ENCODE results near the gene KREMEN1.

The KREMEN1 gene

DNA sequence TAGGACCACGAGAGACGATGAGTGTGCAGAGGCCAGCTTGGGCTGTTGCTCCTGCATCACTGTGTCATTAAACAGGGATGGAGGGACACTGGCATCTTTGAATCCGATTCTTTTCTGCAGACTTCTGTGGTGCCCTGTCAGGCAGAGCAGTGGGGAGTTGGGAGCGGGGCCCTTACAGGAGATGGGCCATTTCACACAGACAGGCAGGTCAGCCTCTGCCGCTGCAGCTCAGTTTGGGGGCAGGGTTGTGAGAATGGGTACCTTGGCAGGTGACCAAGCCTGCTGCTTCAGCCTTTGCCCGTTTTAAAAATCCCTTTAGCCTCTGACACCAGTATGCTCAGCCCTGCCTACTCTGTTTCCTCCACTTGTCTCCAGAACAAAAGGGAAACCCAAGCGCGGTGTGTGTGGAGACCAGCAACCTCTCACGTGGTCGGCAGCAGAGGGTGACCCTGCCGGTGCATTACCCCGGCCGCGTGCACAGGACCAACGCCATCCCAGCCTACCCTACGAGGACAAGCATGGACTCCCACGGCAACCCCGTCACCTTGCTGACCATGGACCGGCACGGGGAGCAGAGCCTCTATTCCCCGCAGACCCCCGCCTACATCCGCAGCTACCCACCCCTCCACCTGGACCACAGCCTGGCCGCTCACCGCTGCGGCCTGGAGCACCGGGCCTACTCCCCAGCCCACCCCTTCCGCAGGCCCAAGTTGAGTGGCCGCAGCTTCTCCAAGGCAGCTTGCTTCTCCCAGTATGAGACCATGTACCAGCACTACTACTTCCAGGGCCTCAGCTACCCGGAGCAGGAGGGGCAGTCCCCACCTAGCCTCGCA, 23.8 kb upstream of the KREMEN1 start:
- DNase-seq (ENCODE audit: low read depth, low spot score): no peak

DNA sequence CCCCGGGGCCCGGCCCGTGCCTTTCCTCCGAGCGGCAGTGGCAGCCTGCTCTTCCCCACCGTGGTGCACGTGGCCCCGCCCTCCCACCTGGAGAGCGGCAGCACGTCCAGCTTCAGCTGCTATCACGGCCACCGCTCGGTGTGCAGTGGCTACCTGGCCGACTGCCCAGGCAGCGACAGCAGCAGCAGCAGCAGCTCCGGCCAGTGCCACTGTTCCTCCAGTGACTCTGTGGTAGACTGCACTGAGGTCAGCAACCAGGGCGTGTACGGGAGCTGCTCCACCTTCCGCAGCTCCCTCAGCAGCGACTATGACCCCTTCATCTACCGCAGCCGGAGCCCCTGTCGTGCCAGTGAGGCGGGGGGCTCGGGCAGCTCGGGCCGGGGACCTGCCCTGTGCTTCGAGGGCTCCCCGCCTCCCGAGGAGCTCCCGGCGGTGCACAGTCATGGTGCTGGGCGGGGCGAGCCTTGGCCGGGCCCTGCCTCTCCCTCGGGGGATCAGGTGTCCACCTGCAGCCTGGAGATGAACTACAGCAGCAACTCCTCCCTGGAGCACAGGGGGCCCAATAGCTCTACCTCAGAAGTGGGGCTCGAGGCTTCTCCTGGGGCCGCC, 23.1 kb upstream of the KREMEN1 start:
- DNase-seq (ENCODE audit: low read depth, low spot score): no peak

DNA sequence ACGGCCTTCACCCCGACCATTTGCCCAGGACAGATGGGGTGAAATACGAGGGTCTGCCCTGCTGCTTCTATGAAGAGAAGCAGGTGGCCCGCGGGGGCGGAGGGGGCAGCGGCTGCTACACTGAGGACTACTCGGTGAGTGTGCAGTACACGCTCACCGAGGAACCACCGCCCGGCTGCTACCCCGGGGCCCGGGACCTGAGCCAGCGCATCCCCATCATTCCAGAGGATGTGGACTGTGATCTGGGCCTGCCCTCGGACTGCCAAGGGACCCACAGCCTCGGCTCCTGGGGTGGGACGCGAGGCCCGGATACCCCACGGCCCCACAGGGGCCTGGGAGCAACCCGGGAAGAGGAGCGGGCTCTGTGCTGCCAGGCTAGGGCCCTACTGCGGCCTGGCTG, 22.4 kb upstream of the KREMEN1 start:
- DNase-seq (ENCODE audit: low read depth, low spot score): no peak

DNA sequence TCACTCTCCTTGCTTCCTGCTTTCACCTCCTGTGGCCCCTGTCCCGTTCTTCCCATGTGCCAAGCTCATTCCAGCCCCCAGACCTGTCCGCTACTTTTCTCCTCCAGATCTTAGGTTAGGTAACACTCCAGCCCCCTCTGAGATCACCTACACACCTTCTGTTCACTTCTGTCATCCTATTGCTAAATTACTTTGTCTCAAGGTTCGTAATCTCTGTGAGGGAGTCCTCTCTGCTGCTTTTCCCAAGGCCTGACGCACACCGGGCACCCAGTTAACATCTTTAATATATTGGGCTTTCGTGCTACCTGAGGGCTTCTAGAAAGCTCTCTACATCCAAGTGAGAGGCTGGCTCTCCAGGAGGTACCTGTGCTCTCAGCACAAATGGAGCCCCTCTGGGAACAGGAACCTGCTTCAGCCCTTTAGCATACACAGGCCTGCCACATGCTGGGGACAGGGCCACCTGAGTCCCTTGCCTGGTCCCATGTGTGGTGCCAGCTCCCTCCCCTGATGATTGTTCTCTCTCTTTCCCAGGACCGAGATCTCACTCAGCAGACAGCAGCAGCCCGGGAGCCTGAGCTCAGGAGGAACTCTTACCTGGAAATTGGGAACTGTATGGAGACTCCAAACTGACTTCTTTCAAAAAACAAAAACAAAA, 19.7 kb upstream of the KREMEN1 start:
- DNase-seq (ENCODE audit: low read depth, low spot score): no peak

DNA sequence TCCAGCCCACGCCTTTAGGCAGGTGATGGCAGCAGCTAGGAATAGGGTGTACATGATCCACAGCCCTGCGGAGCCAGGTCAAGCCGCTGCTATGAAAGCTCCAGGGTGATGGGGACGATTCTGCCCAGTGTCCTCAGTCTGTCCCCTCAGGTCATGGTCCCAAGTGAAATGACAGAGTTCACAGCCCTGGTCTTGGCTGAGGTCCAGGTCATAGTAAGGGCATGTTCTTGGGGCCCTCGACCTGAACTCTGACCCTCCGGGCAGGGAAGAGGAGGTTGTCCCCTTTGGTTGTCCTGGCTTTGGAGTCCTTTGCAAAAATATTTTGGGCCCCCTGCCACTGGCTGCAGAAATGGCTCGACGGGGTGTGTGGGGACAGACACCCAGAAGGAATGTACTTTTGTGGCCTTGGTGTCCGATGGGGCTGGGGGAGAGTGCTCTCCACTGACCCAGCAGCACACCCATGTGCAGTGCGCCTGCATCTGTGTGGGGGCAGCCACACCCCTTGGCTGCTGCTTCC, 18.5 kb upstream of the KREMEN1 start:
- DNase-seq (ENCODE audit: low read depth, low spot score): no peak

DNA sequence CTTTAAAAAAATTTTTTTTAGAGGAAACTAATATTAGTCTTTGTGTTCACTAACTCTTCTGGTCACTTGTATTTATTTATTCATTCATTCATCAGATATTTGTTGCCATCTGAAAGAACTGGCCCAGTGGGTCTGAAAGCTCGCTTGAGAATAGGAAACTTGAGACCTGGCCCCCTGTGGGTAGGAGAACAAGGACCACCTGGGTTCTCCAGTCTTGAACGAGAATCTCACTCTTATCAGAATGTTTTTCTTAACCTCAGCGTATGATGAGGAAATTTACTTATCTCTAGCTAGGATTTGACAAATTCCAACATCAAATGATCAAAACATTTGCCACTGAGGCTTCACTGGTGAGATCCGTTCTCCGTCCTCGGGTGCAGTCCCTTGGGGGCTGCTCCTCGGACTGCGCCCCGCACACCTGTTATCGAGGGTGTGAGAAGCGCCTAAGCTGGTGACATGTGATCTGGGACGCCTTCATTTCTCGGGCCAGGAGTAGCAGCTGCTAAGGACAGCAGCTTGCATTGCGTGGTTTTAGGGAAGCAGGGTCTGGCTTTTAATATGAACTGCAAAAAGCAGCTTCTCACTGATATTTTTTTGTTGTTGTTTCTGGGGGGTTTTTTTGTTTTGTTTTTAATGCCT, 17.5 kb upstream of the KREMEN1 start:
- DNase-seq (ENCODE audit: low read depth, low spot score): no peak

DNA sequence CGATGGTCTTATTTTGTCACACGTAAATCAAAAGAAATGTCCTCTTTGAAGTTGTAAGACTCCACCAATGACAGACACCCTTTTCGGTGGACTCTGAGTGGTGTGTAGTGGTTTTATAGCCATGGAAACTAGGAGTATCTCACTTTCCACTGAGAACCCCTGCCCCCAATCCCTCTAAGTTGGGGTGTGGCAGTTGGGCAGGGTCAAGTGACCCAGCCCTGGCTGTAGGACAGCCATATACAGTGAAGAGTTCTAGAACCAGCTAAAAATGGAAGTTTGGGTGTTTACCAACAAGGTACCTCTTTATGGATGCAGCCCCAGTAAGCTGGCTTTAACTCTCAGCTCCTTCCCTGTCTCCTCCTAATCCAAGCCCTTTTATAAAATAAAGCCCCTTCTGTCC, 16.4 kb upstream of the KREMEN1 start:
- no peak for DNase-seq (ENCODE audit: low read depth, low spot score)

DNA sequence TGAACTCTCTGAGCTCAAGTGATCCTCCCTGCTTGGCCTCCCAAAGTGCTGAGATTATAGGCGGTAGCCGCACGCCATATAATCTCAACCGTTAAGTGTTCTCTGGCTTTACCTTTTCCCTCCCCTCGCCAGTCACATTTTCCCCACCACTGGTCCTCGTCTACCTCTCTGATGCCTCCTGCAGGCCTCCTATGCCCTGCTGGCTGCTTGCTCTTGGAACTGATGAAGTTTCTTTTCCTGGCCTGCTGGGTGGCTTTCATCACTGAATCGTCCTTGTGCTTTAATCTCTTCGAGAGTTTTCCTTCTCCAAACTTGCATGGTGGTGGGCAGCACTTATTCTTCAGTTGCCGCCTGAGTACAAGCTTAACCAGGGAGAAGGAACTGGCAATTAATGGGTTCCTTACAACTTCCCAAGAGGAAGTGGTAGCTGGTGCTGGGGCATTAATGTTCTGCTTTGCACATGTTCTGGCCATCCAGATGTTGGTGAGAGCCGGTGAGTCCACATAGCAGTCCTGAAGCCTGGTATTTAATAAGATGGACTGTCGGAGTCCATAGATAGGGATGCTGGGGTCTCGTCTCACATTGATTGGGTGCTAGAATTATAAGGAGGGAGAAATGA, 12.5 kb upstream of the KREMEN1 start:
- no peak for DNase-seq (ENCODE audit: low read depth, low spot score)

DNA sequence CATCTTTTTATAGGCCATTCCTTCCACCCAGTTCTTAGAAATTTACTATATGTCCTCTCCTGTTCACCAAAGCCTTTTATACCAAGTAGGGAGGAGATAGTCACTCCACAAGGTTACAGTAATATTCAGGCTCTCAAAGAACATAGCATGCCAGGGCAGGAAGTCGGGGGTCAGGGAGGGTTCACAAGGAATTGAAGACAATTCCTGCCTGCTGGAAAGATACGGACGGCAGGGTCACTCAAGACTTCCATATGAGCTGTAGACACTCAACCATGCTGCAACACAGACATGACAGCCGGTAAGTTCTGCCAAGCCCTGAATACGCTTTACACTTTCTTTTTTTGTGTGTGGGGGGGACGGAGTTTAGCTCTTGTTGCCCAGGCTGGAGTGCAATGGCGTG, 11.9 kb upstream of the KREMEN1 start:
- DNase-seq (ENCODE audit: low read depth, low spot score): no peak

DNA sequence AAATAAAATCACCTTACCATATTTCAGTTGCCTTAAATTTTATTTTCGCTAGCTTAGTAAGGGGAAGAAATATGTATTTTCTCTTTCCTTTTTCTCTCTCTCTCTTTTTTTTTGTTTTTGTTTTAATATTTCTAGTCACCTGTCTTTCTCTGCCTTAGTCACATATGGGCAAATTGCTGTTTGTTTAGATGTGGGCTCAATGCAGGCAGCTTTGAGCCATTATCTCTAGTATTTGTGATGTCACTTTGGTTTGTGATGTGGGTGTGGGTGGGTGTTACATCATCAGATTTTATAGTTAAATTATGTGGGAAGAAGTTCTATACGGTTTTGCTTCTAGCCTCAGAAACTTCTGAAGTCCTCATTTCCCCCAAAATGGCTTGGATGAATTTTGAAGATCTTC, 11.1 kb upstream of the KREMEN1 start, which contains the start of gene C22orf31:
Gene C22orf31 (minus strand): TSS at position 59 of the 400 bp plus-strand sequence. CDS start 39 bp downstream, at position 20.
- no peak for DNase-seq (ENCODE audit: low read depth, low spot score)

DNA sequence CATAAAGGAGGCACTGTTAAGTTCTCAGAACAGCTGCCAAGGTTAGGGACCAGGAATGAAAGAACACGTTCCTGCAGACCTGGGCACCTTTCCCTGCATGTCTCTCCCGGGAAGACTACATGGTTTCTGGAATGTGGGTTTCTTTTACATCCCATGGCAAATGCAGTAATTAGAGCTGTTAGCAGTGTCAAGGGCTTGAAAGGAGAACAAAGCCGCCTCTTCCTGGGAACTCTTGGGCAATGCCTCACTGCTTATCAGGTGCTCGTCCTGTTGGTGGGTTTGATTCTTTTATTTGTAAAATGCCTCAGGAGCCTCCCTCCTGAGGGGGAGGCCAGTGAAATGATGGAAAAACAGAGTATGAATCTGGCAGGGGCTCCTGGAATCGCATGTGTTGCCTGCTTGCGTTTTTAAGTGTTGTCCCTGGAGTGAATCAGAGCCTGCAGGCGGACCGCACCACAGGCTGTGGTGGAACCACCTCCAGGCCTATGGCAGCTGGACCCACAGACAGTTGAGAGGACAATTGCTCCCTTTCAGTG, 10.5 kb upstream of the KREMEN1 start:
- DNase-seq (ENCODE audit: low read depth, low spot score): no peak

DNA sequence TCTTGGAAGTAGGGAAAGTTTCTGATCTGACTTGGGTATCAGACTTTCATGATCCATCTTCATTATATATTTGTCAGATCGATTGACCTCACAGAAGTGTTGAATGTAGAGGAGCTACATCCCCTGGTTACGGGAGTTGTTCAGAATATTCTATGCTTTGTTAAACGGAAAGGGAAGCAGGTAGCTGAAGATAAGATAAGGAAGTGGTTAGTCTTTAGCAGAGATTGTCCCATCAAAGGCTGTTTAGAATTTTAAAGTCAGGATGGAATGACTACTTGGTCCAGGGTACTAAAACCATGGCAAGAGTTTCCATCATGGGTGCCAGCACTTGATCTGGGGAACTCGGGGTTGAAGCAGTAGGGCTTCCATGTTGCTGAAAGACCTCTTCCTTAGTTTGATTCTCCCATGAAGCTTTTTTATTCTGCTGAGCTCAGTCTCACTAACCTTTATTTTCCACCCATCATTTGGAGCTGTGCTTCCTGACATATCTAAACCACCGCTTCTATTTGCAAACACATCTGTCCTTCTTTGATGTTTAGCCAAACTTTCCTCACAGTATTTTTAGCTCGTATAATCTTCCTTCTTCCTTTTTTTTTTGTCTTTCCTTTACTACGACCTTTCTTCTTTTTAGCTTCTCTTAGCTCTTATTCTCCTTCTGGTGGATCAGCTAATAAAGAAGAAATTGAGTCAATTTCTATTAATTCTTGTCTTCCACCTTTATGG, 7.2 kb upstream of the KREMEN1 start:
- DNase-seq (ENCODE audit: low read depth, low spot score): no peak

DNA sequence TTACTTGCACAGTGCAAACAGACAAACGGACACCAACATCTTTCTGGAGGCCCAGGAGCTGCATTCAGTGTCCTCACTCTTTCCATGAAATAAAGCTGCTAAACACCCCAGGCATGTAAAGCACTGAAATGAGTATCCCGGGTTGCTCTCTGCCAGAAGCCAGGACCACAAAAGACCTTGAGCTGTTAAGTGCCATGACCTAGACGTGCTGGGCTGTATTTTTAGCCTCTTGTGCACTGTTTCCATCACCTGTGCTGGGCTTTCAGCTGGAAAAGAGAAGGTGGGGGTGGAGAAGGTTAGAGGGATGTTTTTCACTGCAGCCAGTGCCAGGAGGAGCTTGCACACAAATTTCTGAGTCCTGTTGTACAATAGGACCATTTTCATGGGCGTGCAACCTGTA, 3.4 kb upstream of the KREMEN1 start:
- no peak for DNase-seq (ENCODE audit: low read depth, low spot score)

DNA sequence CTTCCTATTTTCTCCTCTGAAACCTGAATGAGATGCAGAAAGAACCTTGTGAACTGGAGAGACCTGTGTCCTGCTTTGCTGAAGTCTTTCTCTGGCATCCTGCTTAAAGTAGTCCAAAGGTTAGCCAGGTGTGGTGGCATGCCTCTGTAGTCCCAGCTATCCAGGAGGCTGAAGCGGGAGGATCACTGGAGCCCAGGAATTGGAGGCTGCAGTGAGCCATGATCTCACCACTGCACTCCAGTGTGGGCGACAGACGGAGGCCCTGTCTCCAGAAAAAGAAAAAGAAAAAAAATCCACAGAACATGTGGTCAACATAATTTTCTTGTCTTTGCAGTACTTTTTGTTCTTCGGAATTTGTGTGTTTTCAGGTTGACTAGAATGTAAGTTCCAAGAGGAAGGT, 2.3 kb upstream of the KREMEN1 start:
- DNase-seq (ENCODE audit: low read depth, low spot score): no peak

DNA sequence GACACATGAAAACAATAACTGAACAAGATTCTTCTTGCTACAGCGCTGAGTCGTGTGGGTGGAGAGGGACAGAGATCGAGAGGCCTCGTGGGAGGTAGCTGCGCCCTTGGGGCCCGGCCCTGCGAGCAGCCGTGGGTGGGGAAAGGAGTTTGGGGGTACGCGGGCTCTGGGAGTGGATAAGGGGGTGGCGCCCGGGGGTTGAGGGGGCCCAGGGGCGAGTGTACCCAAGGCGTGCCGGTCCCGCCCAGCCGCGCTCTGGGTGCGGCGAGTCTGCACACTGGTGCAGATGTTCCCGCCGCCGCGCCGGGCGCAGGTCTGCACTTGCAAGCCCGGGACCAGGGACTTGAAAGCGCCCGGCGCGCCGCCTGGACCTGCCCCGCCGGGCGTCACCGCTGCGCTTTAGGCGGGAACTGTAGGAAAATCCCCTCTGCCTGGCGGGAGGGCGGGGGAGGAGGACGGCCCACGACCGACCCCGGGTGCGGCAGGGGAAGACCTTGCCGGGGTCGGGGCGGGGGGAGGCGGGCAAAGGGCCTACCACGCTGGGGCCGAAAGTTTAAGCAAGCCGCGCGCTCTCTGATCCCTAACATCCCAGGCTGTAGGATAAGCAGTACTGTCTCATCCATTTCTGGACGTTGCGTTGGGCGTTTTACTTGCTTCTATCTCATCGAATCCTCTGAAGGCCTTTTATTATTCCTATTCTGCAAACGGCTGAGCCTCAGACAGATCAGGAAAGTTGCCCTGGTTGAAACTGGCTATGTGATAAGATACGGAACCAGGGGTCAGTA, 1.4 kb upstream of the KREMEN1 start:
- no peak for DNase-seq (ENCODE audit: low read depth, low spot score)

DNA sequence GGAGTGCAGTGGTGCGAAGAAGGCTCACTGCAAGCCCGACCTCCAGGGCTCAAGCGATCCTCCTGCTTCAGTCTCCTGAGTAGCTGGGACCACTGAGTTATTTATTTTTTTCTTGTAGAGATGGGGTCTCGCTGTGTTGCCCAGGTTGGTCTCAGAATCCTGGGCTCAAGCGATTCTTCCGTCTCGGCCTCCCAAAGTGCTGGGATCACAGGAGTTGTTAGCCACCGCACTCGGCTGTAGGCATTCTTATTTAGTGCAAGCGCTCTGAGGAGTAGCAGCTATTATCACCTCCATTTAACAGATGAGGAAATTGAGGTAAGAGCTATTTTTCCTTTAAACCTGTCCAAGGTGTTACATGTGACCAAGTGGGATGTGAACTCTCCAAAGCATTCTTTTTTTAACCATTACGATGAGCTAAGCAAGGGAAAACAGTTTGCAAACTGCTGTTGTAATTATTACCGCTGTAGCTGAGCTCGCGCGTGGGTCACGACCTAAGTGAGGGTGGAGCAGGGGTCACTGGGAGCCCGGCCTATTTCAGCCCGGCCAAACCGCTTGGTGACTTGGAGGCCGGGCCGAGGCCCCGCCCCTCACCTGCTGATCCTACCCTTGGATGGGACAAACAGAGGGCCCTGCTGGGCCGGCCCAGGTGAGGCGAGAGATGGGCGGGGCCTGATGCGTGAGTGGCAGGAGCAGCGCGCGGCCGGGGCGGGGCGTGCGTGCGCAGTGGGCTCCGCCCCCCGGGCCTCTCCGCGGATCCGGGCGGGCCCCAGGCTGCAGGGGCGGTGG, 449 bp upstream of the KREMEN1 start:
- DNase-seq (ENCODE audit: low read depth, low spot score): no peak

DNA sequence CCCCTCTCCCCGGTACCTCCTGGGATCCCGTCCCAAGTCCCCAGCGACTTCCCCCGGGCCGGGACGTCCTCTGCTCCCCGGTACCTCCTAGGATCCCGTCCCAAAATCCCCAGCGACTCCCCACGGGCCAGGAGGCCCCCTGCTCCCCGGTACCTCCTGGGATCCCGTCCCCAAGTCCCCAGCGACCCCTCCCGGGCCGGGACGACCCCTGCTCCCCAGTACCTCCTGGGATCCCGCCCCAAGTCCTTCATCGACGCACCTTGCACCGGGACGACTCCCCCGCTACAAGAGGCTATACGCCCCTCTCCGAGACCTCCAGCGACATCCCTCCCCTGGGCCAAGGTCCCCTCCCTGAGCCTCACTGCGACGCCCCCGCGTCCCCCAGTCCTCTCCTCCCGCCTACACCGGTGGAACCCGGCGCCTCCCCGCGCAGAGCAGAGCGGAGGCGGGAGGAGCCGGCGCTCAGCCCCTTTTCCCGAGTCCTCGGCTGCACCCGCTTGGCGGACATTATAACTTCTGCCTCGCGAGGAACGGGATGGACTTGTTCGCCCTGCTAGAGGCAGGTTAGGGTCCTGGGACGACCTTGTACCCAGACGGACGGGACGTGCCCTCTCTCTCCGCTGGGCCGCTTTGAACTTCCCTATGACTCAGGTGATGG, 912 bp downstream of the KREMEN1 start:
- DNase-seq (ENCODE audit: low read depth, low spot score): no peak

DNA sequence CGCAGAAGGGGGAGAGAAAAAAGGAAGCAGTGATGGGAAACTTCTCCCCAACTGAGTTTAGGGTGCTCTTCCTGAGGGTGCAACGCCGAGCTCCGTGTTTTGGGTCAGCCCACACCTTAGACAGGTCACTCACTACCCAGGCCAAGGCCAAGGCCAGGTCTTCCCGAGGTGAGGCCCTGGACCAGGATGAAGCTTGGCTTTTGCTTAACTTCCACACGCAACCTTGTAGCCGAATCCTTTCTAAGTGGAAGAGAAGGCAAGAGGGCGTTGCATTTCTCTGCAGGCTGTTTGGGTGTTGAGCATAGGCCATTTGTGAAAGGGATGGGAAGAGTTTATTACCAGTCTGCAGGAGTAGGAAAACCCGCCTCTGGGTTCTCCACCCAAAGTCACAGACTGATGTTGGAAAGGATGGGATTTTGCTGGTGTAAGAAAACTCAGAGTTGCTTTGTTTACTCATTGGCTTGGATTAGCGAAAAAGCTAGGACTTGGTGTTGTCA, 1.5 kb downstream of the KREMEN1 start:
- DNase-seq (ENCODE audit: low read depth, low spot score): no peak
